Measurements from ENCODE around the gene MANBA. TPM values are rescaled to one million over a fixed set of nuclear protein-coding genes. Genes with fewer than 3 reads are reported as not detected.

Gene MANBA
- total and polyA plus RNA-seq, 2 of the 13 experiments (the other 11 are each of a cell fraction or from before 2014, with no cell fraction given): 11.7 to 33.3 TPM

DNA sequence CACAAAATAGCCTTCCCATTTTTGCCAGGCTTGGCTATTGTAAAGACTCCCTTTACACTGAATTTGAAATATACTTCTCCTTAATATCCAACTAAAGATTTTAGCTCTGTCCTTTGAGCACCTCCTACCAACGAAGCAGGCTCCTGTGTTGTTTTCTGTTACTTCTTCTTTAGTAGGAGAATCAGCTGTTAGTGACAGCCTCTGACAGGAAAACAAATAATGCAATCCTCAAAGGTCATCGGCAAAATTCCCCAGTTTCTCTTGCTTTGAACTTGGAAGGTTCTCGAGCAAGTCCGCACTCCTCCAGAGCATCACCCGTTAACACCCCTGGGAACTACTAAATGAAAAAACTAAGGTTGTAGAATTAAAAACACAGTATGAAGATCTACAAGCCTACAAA is 66.9 kb downstream of the MANBA start:
- H3K36me3 ChIP-seq (replicated peaks in 1 of 2; ENCODE audit: control insufficient read depth in 1 of 2, insufficient read depth in 2 of 2, low read length in 2 of 2): 0 out of 5 replicates have a peak, but pooled peaks cover 0 to 3% of the 10 kb centered on the region in 2 experiments
- ATAC-seq (no peak), DNase-seq (ENCODE audit: low spot score) (no peak), FAIRE-seq (no peak)
- in situ Hi-C loops (cut with HindIII; ENCODE audit: extremely low pct_ligation_motif_present, low pct_unique_long_range_greater_than_20kb) (no loop called here), intact Hi-C loops (cut with micrococcal nuclease; ENCODE audit: unreplicated experiment) (no loop called here)
- WGBS (ENCODE audit: low lambda C conversion rate): 95% methylated on average over 5 of the region's 5 CpGs
- H3K4me1 ChIP-seq (ENCODE audit: insufficient read depth, low read length): no peaks in the 10 kb centered on the region
- no TSS peak for BruUV-seq (replicated peaks)
- H3K4me3 ChIP-seq (replicated peaks in 1 of 3; ENCODE audit: insufficient read depth in 1 of 3, low read depth in 2 of 3, low read length in 3 of 3): no peak overlapping the region
- TF ChIP-seq POLR2G (IDR thresholded peaks at IDR 0.05; ENCODE audit: low read depth, low read length): no peak
- TF ChIP-seq ZNF468 (CRISPR knock-in tag; IDR thresholded peaks at IDR 0.05): no peak
- TF ChIP-seq, protein P1, sequence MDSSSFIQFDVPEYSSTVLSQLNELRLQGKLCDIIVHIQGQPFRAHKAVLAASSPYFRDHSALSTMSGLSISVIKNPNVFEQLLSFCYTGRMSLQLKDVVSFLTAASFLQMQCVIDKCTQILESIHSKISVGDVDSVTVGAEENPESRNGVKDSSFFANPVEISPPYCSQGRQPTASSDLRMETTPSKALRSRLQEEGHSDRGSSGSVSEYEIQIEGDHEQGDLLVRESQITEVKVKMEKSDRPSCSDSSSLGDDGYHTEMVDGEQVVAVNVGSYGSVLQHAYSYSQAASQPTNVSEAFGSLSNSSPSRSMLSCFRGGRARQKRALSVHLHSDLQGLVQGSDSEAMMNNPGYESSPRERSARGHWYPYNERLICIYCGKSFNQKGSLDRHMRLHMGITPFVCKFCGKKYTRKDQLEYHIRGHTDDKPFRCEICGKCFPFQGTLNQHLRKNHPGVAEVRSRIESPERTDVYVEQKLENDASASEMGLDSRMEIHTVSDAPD (CRISPR knock-in tag; IDR thresholded peaks at IDR 0.05): no peak
- no peak for TF ChIP-seq ZNF256 (CRISPR knock-in tag; conservative IDR thresholded peaks at IDR 0.05)
- TF ChIP-seq, protein P2, sequence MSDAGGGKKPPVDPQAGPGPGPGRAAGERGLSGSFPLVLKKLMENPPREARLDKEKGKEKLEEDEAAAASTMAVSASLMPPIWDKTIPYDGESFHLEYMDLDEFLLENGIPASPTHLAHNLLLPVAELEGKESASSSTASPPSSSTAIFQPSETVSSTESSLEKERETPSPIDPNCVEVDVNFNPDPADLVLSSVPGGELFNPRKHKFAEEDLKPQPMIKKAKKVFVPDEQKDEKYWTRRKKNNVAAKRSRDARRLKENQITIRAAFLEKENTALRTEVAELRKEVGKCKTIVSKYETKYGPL (CRISPR knock-in tag; IDR thresholded peaks at IDR 0.05): no peak
- TF ChIP-seq MAX (IDR thresholded peaks at IDR 0.05): no peak
- no peak for TF ChIP-seq ZSCAN25 (CRISPR knock-in tag; IDR thresholded peaks at IDR 0.05)
- TF ChIP-seq, protein P3, sequence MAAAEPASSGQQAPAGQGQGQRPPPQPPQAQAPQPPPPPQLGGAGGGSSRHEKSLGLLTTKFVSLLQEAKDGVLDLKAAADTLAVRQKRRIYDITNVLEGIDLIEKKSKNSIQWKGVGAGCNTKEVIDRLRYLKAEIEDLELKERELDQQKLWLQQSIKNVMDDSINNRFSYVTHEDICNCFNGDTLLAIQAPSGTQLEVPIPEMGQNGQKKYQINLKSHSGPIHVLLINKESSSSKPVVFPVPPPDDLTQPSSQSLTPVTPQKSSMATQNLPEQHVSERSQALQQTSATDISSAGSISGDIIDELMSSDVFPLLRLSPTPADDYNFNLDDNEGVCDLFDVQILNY (CRISPR knock-in tag; conservative IDR thresholded peaks at IDR 0.05): no peak
- no peak for TF ChIP-seq MAFG (CRISPR knock-in tag; IDR thresholded peaks at IDR 0.05)
- TF ChIP-seq ISL2 (CRISPR knock-in tag; IDR thresholded peaks at IDR 0.05): no peak
- H3K9ac ChIP-seq (ENCODE audit: insufficient read depth, low read depth, low read length): no peak overlapping the region
- ChIA-PET POLR2A (no interaction called here), CTCF (ENCODE audit: low intra/inter-chr PET ratio, low total read pairs) (no interaction called here)
- H4K20me1 ChIP-seq (ENCODE audit: insufficient read depth, low read length): no peaks in the 10 kb centered on the region
- no peak overlapping the region for H3K27ac ChIP-seq (ENCODE audit: extremely low read length, insufficient read depth, low read length)
- H3K79me2 ChIP-seq (ENCODE audit: insufficient read depth, low read length): no peaks in the 10 kb centered on the region
- H3K9me3 ChIP-seq (ENCODE audit: low read length): no peaks in the 10 kb centered on the region
- H3K27me3 ChIP-seq (ENCODE audit: control insufficient read depth in 1 of 2, insufficient read depth in 2 of 2, low read length in 2 of 2): no peaks in the 10 kb centered on the region
- no peak overlapping the region for H2AFZ ChIP-seq (ENCODE audit: low read length)
- H3K4me2 ChIP-seq (ENCODE audit: low read depth, low read length): no peak overlapping the region
